Activated CD4-positive, alpha-beta T cell treated with anti-CD3 and anti-CD28 coated beads, Interleukin-2, Interleukin-6, amounts not matched to agents 100 ng/mL and 50 ng/mL, durations not matched to agents 16 hours and 8 hours (primary cell): ENCODE data around the gene TMEM129.
A peak's percentile ranks its signal among the peaks of the same experiment; 100 is the strongest.

Experiments used
- DNase-seq: peaks from one replicate; pipeline ENCODE4 v3.0.0-alpha.2; 2020

Gene TMEM129, protein sequence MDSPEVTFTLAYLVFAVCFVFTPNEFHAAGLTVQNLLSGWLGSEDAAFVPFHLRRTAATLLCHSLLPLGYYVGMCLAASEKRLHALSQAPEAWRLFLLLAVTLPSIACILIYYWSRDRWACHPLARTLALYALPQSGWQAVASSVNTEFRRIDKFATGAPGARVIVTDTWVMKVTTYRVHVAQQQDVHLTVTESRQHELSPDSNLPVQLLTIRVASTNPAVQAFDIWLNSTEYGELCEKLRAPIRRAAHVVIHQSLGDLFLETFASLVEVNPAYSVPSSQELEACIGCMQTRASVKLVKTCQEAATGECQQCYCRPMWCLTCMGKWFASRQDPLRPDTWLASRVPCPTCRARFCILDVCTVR

DNA sequence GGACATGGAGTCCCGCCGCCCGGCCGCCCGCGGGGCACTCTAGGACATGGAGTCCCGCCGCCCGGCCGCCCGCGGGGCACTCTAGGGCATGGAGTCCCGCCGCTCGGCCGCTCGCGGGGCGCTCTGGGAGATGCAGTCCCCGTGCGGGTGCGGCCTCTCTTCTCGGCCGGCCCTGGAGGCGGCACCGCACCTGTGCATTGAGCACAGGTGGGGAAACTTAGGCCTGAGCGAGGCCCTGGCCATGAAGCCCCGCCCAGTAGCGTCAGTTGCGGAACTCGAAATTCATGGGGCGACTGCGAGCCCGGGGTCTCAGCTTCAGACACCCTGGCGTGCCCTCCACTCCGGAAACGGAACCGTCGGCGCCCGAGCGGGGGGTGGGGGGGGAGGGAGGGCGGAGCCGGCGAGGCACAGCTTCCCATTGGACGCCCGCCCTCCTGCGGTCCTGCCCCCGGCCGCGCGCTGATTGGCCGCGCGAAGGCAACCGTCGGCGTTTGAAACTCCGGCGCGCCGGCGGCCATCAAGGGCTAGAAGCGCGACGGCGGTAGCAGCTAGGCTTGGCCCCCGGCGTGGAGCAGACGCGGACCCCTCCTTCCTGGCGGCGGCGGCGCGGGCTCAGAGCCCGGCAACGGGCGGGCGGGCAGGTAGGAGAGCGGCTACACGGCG, at the start of gene TMEM129, which contains the start of gene TACC3:
Gene TMEM129, minus strand, starts transcription at position 321 of the 663 bp plus-strand sequence. CDS start 486 bp downstream, outside the sequence.
Gene TACC3, plus strand, starts transcription at position 519 of the 663 bp plus-strand sequence. CDS start 1,901 bp downstream, outside the sequence.
- peak; percentile 96 for DNase-seq

DNA sequence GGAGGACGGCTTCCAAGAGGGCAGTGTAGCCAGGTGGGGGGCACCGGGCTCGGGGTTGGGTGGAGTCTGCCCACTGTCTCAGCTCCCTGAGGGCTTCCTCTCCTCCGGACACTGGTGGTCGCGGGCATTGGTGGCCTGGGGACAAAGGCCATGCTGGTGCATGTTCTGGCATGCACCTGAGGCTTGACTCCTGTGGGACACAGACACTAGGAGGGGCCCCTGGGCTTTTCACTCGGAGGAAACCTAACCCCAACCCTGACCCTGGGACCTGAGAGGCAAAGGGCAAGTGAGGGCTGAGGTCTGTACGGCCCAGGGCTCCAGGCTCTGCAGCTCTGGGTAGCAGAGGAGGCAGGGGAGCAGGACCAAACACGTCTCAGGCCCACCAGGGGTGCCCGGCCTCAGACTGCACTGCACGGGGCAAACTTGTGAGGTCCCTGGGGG, 49.7 kb upstream of the TMEM129 start:
- no peak for DNase-seq

DNA sequence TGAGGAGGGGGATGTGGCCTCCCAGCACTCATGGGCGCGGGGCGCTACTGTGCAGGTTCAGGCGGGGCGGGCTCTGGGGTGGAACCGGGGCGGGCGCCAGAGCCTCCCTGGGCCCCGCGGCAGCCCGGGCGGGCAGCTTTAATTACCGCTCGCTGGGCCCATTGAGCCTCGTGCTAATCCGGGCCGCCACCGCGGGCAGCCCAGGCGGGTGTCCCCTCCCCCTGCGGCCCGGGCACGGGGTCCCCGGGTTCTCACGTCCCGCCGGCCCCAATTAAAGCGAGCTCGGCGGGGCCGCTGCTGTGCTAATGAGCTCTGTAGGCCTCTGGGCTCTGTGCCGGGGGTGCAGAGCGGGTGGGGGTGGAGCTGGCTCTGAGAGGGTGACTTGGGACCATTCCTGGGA, 49.1 kb upstream of the TMEM129 start:
- no peak for DNase-seq

DNA sequence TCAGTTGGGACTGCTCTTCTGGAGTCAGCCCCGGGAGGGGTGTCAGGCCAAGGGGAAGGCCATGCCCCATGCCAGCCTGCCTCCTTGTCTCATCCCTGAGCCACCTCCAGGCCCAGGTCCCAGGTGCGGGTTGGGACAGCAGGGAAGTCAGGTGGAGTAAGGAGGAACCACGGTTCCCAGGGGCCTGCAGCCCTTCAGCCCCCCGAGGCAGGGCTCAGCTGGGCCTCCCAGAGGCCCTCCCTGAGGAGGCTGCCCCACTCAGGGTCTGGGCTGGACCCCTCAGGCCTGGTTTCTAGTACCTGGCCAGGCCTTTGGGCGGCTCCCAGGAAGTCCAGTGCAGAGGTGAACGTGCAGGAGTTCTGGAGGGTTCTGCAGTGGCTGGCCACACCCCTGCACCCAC, 48.6 kb upstream of the TMEM129 start:
- no peak for DNase-seq

DNA sequence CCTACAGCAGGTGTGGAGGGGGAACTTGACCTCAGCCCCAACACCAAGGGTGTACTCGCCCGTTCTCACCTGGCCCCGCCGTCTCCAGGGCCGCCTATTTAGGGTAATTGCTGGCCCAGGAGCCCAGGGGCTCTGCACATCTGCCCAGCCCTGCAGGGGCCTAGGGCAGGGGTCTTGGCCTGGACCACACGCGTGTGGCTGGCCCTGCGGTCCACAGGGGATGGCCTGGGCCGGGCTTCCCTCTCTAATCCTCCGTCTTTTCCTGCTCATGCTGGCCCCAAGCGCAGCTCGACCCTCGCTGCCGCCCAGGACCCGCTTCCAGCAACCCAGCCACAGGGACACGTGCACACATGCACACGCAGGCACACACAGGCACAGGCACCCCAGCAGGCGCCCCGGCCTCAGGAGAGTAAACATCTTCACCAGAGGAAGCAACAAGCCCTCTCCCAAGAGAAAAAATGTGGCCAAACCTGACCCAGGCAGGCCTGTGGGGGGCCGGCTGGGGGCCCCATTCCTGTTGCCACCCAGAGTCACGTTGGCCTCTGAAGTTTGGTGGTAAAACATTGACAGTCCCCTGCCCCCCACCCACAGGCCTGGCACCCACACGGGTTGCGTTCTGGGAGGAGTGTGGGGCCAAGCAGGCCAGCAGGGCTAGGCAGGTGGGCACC, 47.4 kb upstream of the TMEM129 start:
- DNase-seq: no peak

DNA sequence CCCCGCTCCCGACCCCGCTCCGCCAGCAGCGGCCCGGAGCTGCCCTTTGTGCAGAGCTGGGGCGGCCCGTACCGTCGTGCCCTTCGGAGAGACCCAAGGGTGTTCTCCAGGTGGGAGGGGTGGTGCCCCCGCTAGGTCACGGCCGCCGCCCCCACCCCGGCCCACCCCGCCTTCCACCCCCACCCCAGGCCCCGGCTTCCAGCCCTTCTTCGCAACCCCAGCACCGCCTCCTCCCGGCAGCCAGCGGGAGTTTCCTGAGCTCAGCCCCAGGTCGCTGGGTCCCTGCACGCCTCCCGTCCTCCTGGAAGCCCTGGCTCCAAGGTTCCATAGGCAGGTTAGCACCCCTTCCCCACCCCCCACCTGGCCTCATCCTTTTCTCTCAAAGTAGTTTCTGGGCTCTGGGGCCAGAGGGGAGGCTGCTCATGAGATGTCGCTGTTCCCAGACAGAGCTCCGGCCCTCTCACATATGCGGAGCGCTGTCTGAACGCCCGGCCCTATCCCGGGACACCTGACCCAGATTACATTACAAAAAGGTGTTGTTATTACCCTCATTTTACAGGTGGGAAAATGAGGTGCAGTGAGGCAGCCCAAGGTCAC, 46.7 kb upstream of the TMEM129 start:
- no peak for DNase-seq

DNA sequence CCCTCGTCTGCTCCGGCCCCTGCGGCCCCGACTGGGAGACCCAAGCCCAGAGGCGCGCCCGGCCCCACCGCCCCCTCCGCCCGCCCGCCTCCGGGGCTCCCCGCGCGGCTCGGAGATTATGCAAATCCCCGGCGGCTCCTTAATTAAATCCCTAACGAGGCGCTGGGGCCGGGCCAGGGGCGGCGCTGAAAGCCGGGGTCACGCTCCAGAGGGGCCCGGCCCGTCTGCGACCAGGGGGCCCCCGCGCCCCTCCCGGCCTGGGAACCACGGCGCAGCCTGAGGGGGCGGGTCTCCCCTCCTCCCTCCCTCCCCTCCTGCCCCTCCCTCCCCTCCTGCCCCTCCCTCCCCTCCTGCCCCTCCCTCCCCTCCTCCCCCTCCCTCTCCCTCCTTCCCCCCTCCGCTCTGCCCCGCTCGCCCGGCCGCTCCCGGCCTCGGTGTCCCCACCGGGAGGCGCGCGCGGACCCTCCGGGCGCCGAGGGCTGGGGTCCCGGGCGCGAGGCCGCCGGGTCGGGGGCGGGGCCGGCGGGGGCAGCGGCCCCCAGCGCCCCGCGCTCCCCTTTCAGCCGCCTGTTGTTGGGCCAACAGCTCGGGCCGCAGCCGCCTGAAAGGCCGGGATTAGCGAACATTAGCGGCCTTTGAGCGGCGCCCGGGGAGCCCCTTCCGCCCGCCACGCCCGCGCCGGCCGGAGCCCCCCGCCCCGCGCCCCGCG, 46.1 kb upstream of the TMEM129 start:
- DNase-seq: no peak

DNA sequence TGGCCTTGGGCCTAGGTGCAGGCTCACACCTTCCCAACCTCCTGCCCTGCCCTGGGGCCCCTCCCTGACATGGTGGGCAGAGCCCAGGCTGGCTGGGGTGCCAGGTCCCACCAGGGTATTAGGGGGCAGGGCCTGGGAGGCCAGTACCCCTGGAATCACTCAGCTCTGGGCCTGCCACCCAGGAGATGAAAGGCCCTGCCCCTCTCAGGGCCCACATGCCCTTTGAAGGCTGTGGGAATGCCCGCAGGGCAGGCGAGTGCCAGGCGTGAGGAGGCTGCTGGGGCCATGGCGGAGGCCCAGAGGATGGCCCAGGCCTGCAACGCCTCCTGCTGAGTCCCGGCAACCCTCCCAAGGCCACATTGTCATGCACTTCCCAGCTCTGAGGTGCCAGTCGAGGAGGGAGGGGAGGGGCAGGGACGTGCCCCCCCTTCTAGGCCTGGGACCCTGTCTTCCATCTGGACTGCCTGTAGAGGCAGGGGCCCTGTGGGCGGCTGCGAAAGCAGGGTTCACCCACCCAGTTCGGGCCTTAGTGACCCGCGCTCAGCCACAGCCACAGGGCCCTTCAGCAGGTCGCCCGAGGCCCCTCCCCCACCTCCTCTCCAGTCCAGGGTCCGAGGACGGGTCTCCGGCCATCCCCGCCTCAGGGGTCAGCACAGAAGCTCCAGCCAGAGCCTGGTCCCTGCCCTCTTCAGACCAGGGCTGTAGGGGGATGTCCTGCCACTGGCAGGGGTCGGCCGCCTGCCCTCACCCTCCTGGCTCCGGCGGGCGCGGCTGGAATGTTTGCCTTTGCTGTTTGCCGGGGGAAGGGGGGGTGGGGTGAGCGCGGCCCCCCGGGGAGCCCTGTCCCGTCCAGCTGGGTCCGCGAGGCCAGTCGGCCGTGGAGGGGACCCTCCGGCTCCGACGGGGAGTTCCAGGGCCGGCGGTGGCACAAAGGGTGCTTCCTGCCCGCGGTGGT, 45.3 kb upstream of the TMEM129 start:
- no peak for DNase-seq

DNA sequence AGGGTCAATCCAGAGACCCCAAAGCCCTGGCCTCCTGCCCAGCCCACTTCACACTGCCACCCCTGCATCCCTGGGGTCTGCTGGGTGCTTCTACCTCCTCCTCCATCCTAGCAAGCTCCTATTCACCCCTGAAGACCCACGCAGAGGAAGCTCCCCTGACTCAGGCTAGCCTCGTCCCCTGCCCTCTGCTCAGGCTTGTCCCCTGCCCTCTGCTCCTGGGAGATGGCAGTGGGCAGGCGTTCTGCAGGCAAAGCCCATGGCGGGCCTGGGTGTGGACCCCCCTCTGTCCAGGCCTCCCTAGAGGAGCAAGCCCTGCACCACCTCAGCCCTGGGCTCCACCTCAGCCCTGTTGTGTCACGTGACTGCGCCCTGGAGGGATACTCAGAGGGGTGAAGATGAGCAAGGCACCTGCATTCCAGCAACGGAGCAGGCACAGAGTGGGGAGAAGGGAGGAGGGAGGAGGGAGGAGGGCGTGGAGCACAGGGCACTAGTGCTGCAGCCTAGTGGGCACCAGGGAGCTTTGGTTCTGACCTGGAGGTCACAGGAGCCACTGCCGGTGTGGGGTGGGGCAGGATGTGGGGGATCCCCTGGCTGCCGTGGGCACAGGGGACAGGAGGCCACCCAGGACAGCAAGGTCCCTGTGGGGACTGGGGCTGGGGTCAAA, 44.4 kb upstream of the TMEM129 start:
- DNase-seq: no peak

DNA sequence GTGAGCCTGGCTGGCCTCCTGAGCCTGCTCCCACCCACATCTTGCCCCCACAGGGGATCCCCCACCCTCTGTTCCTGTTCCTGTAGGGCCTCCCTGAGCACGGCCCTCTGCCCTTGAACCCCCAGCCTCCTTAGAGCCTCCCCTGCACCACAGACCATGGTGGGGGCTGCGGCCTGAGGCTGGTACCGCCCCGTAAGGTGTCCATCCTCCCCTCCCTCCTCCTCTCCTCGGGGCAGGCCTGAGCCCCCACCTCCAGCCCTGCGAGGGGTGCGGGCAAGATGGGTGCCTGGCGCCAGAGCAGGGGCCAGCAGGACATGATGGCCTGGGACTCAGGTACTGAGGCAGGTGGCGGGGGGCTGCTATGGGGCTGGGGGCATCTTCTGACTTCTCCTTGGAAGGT, 43.5 kb upstream of the TMEM129 start:
- no peak for DNase-seq

DNA sequence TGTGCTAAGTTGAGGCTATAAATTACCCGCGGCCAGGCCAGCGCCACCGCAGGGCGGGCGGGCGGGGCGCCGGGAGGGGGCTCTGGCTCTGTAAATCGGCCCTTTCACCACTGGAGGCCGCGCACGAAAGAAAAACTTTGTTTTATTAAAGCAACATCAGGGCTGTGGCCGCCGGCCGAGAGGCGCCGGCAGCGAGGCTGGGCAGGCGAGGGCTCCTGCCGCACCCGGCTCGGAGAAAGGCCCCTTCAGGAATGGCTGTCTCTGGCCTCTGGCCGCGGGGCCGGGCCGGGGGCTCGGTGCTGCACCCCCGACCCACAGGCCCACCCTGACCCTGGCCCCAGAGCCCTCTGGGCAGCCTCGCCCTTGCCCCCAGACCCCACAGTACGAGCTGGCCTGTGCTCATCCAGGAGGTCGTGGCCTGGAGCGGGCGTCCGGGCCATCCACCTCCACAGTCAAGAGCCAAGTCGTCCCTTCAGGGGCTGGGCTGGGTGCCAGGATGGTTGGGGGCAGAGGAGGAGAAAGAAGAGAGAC, 42.5 kb upstream of the TMEM129 start:
- no peak for DNase-seq

DNA sequence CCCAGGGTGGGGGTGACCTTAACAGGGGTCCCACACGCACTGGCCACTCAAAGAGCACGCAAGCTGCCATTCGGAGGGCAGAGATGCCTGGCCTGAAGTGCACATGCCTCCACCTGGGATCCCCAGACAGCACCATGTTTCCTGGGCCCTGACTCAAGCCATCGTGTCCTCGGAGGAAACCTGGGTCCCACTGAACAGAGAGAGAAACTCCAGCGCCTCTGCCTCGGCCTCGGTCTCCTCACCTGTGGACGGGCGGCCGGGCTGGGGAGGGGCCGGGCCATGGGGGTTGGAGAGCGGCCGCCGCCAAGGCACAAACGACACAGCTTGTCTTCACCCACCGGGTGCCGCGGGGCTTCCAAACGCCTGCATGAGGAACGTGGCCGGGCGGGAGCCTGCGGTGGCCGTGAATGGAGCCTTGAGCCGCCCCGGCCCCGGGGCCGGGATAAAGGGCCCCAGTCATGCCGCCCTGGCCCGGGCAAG, 42.0 kb upstream of the TMEM129 start:
- no peak for DNase-seq

DNA sequence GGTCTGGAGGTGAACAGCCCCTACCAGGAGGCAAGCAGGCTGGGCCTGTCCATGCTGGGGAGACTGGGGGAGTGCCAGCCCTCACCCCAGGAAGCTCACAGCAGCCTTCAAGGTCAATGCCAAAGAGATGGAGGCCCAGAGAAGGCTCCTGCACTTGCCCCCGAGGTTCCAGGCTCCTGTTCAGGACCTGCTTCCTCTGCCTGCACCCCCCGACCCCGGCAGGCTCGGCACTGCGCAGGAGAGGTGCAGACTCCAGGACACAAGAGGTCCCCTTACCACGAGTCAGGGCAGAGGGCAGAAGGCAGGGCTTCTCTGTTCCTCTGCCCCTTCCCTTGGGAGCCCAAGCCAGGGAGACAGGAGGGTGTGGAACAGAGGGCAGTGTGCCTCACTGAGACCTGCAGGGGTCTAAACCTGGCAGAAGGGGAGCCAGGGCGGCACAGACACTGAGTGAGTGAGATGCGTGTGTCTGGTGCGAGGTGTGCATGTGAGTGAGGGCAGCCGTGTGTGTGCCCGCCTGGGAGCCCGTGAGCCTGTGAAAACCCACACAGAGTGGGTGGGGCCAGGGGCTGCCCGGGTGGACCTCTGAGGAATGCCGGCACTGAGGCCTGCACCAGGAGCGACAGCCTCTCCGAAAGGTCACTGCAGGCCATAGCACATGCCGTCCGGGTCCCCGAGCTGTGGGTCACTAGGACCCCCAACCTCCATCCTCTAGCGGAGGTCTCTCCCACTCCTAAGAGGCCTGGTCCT, 41.3 kb upstream of the TMEM129 start:
- DNase-seq: no peak

DNA sequence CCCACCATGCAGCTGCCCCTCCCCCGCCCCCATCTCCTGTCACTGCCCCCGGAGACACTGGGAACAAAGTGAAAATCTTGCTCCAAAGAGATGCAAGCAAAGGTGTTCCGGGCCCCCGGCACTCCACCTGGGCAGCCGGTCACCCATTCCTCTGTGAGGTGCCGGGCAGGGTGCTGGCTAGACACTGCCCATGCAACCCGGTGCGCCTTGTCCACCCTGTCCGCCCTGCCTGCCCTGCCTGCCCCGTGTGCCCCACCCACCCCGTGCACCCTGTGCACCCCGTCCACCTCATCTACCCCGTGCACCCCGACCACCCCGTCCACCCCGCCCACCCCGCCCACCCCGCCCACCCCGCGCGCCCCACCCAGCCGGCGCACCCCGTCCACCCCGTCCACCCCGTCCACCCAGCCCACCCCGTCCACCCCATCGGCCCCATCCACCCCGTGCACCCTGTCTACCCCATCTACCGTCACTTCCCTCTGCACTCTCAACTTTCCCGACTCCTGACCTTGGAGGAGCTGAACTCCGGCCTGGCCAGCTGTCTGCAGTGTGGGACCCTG, 40.1 kb upstream of the TMEM129 start:
- DNase-seq: no peak

DNA sequence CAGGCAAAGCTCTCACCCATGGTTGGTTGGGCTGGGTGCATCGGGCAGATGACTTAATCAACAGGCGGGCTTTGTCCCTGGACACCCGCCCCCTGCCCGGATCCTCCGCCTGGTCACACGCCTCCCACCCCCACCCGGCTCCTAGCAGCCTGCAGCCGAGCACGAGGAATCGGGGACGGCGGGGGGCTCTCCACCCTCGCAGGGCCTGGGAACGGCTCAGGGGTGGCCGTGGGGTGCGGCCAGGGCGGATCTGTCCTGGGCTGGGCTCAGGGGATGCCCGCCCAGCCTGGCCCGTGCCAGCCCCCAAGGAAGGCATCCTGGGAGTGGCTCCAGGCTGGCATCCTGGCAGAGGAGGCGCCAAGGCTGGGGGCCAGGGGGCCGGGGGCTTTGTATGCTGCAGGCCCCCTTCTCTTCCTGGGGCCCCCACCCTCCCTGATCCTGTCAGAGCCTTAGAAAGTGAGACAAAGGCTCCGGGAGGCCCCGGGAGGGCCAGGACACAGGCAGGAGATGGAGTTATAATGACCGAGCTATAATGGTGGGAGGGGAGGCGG, 39.5 kb upstream of the TMEM129 start:
- DNase-seq: no peak

DNA sequence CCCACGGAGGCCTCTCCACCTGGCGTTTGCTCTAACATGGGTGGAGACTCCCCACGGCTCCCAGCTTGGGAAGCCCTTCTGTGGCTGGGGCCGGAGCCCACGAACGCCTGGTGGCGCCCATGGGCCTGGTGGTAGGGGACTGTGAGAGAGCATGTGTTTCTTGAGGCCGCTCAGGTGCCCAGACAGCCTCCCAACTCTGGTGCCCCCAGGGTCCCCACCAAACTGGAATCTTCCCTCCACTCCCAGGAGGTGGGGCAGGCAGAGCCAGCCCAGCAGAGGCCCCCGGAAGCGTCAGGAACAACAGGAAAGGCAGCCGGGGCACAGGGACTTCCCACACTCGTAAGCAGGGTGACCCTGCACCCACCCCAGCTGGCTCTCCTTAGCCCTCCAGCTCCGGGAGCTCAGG, 38.7 kb upstream of the TMEM129 start:
- DNase-seq: no peak

DNA sequence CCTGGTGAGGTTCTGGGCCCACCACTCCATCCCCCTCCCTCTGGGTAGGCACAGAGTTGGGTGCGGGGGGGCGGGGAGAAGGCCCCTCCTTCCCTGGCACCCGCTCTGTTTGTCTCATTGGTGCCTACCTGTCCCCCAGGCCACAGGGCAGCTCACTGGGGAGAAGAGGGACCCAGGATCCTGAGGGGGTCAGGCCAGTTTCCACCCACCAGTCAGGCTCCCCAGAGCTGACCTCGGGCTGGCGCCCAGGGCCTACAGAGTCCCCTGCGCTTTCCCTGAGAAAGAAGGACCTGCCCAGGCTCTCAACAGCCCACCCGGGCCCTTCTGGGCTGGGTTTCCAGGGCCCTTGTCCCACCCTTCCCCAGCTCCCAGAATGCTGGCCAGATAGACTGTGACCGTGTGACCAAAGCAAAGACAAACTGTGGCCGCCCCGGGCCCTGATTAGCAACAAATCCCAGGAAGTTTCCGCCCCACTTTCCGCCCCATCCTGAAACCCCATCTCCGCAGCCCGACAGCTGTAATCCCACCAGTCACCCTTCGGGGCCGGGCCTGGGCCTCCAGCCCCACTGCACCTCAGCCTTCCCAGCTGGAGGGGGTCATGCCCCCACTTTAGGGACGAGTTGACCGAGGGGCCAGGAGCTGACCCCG, 38.2 kb upstream of the TMEM129 start:
- DNase-seq: no peak

DNA sequence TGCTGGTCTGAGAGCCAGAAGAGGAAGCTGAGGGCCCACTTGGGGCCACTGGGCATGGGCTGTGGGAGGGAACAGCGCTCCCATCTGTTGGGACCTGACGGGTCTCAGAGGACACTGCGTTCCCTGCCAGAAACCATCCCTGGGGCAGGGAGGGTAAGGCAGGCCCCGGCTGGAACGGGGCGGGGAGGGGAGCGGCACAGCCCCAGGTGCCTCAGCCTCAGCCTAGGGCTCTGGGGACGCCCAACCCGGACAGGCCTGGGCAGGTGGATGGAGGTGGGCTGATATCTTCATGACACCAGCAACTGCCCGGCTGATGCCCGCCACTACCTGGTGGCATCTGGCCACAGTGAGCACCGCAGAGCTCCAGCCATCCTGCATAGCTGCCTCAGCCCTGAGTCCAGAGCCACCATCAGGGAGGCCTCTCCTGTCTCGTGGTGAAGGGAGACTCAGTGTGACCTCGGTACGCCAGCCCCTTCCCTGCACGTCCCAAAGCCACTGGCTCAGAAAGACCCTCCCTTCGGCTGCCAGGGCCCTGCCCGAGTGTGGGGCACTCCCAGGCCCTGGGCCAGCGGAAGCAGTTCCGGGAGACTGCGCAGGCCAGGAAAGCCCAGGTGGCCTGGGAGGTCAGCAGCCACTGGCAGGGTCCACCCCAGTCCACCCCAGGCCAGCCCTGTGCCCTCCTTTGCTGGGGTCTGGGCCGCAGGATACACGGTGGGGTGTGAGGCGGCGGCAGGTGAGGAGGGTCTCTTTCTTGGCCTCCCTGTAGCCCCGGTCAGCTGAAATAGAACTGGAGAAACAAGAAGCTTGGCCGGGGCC, 37.4 kb upstream of the TMEM129 start:
- DNase-seq: no peak
